Neural cell (in vitro differentiated cells): ENCODE results near the gene USP25. TPM values are rescaled to one million over a fixed set of nuclear protein-coding genes. Genes with fewer than 3 reads are reported as not detected.

Experiments
- H2AFZ ChIP-seq: fragments of 200-600, 300-800 bp; sonication (generic), shearing (Covaris generic); 2 replicates; pipeline ENCODE4 v1.6.0; 2014; ENCODE audit warnings: low read depth, mild to moderate bottlenecking, antibody characterized with exemption, low read length, moderate library complexity
- H3F3A ChIP-seq: fragments of 200-600 bp; shearing (Covaris generic); 2 replicates; pipeline ENCODE4 v1.6.1; 2016; ENCODE audit warnings: mild to moderate bottlenecking, moderate library complexity, mixed read lengths, antibody characterized with exemption, low read length; ENCODE audit not compliant: insufficient read depth, poor library complexity, severe bottlenecking
- H3K27ac ChIP-seq: fragments of 200-600, 300-800 bp; sonication (generic), shearing (Covaris generic); 2 replicates; pipeline ENCODE4 v1.5.1; 2014; ENCODE audit warnings: mild to moderate bottlenecking, low read length, moderate library complexity
- H3K27me3 ChIP-seq: fragments of 300-800, 200-600 bp; sonication (generic), shearing (Covaris generic); 2 replicates; pipeline ENCODE4 v1.6.0; 2014; ENCODE audit warnings: mild to moderate bottlenecking, low read depth, low read length, moderate library complexity; ENCODE audit not compliant: insufficient read depth
- H3K36me3 ChIP-seq: fragments of 300-800, 200-600 bp; sonication (generic), shearing (Covaris generic); 2 replicates; pipeline ENCODE4 v1.5.1; 2014; ENCODE audit warnings: mild to moderate bottlenecking, antibody characterized with exemption, low read length, moderate library complexity; ENCODE audit not compliant: insufficient read depth
- H3K4me2 ChIP-seq: fragments of 300-800, 200-600 bp; sonication (generic), shearing (Covaris generic); 2 replicates; pipeline ENCODE4 v1.6.0; 2014; ENCODE audit warnings: mild to moderate bottlenecking, low read length
- H3K4me3 ChIP-seq: fragments of 300-800, 200-600 bp; sonication (generic), shearing (Covaris generic); 2 replicates; pipeline ENCODE4 v1.5.1; 2014; ENCODE audit warnings: mild to moderate bottlenecking, low read length, moderate library complexity
- H3K79me2 ChIP-seq: fragments of 200-600 bp; shearing (Covaris generic); replicated peaks from 2 replicates; pipeline ENCODE4 v1.6.0; 2014; ENCODE audit warnings: mild to moderate bottlenecking, low read length, moderate library complexity; ENCODE audit not compliant: insufficient read depth
- H3K9ac ChIP-seq: fragments of 300-800, 200-600 bp; sonication (generic), shearing (Covaris generic); 2 replicates; pipeline ENCODE4 v1.6.1; 2016; ENCODE audit warnings: mild to moderate bottlenecking, low read length, mixed read lengths
- H3K9me2 ChIP-seq: fragments of 200-600 bp; shearing (Covaris generic); 2 replicates; pipeline ENCODE4 v1.6.1; 2016; ENCODE audit warnings: mild to moderate bottlenecking, low read length, mixed read lengths; ENCODE audit not compliant: insufficient read depth
- H3K9me3 ChIP-seq: fragments of 200-600, 300-800 bp; sonication (generic), shearing (Covaris generic); 2 replicates; pipeline ENCODE4 v1.6.1; 2016; ENCODE audit warnings: mild to moderate bottlenecking, mixed run types, low read length, moderate library complexity, mixed read lengths
- H4K20me1 ChIP-seq: fragments of 200-600 bp; shearing (Covaris generic); 2 replicates; pipeline ENCODE4 v1.6.1; 2016; ENCODE audit warnings: mild to moderate bottlenecking, mixed run types; ENCODE audit not compliant: insufficient read depth
- CTCF ChIP-seq: fragments of 450-650 bp; IDR thresholded peaks from 2 replicates; pipeline ENCODE4 v1.5.1; 2014; ENCODE audit warnings: antibody characterized with exemption, mild to moderate bottlenecking, moderate library complexity; ENCODE audit not compliant: poor library complexity, severe bottlenecking
- EP300 ChIP-seq: fragments of 450-650 bp; conservative IDR thresholded peaks from 2 replicates; pipeline ENCODE4 v1.6.1; 2014; ENCODE audit warnings: antibody characterized with exemption, mild to moderate bottlenecking, moderate library complexity; ENCODE audit not compliant: poor library complexity, severe bottlenecking
- EZH2 ChIP-seq: fragments of 200-600, 300-800 bp; shearing (Covaris generic), sonication (generic); IDR thresholded peaks from 2 replicates; pipeline ENCODE4 v1.6.1; 2014; ENCODE audit warnings: antibody characterized with exemption, low read length, borderline replicate concordance, mild to moderate bottlenecking; ENCODE audit not compliant: insufficient read depth, poor library complexity, severe bottlenecking
- MXI1 ChIP-seq: fragments of 450-650 bp; conservative IDR thresholded peaks from 2 replicates; pipeline ENCODE4 v1.6.1; 2014; ENCODE audit warnings: antibody characterized with exemption, mild to moderate bottlenecking; ENCODE audit not compliant: poor library complexity, severe bottlenecking
- POLR2AphosphoS5 ChIP-seq: IDR thresholded peaks from 2 replicates; pipeline ENCODE4 v1.6.1; 2012
- RAD21 ChIP-seq: fragments of 450-650 bp; conservative IDR thresholded peaks from 2 replicates; pipeline ENCODE4 v1.6.1; 2014; ENCODE audit warnings: antibody characterized with exemption, mild to moderate bottlenecking, moderate library complexity
- REST ChIP-seq: IDR thresholded peaks from 2 replicates; pipeline ENCODE4 v1.6.1; 2012; ENCODE audit warnings: borderline replicate concordance
- SMC3 ChIP-seq: fragments of 450-650 bp; conservative IDR thresholded peaks from 2 replicates; pipeline ENCODE4 v1.6.1; 2014; ENCODE audit warnings: antibody characterized with exemption, mild to moderate bottlenecking, moderate library complexity; ENCODE audit not compliant: poor library complexity
- TAF1 ChIP-seq: IDR thresholded peaks from 2 replicates; pipeline ENCODE4 v1.6.1; 2012; ENCODE audit warnings: low read depth
- polyA plus RNA-seq: library from polyadenylated mRNA; depleted of rRNA; stranded (reverse); fragments of >200 nt; gene quantifications from 2 replicates; pipeline ENCODE4 v1.2.3, GENCODE V29; 2014

USP25 gene
- polyA plus RNA-seq, 1 donor from 2014 or later, result 19.2 TPM

GRCh38 chr21:15852146-15852545, 122.4 kb downstream of the USP25 start:
- no peak for TF ChIP-seq POLR2AphosphoS5
- TF ChIP-seq MXI1, result no peak
- no peak for TF ChIP-seq RAD21
- no peak for TF ChIP-seq EZH2
- TF ChIP-seq REST, result no peak
- no peak for TF ChIP-seq EP300
- no peak for TF ChIP-seq TAF1
- TF ChIP-seq CTCF, result no peak
- TF ChIP-seq SMC3, result no peak
- H3K27me3 ChIP-seq, result no peaks in the 10 kb centered on the region
- H2AFZ ChIP-seq, result no peak overlapping the region
- no peak overlapping the region for H3K4me2 ChIP-seq
- no peak overlapping the region for H3K9ac ChIP-seq
- H3F3A ChIP-seq, result no peaks in the 10 kb centered on the region
- H3K36me3 ChIP-seq, result peaks cover 4% of the 10 kb centered on the region
- no peaks in the 10 kb centered on the region for H3K9me2 ChIP-seq
- H3K4me3 ChIP-seq, result no peak overlapping the region
- no peak overlapping the region for H3K27ac ChIP-seq
- no peaks in the 10 kb centered on the region for H3K79me2 ChIP-seq
- H3K9me3 ChIP-seq, result no peaks in the 10 kb centered on the region
- H4K20me1 ChIP-seq, result no peaks in the 10 kb centered on the region

GRCh38 chr21:15853126-15853525, 123.3 kb downstream of the USP25 start:
- Histone ChIP-seq H4K20me1 (no peaks in the 10 kb centered on the region), H3K36me3 (peaks cover 4% of the 10 kb centered on the region), H3K27me3 (no peaks in the 10 kb centered on the region), H2AFZ (no peak overlapping the region), H3K4me2 (no peak overlapping the region), H3F3A (no peaks in the 10 kb centered on the region), H3K9ac (no peak overlapping the region), H3K9me2 (no peaks in the 10 kb centered on the region), H3K79me2 (no peaks in the 10 kb centered on the region), H3K9me3 (no peaks in the 10 kb centered on the region), H3K4me3 (no peak overlapping the region), H3K27ac (no peak overlapping the region)
- no peak for TF ChIP-seq RAD21
- no peak for TF ChIP-seq SMC3
- TF ChIP-seq TAF1, result no peak
- TF ChIP-seq POLR2AphosphoS5, result no peak

- no peaks in the 10 kb centered on the region for H3K9me3 ChIP-seq
- no peaks in the 10 kb centered on the region for H4K20me1 ChIP-seq
- H3K27ac ChIP-seq, result no peak overlapping the region
- H3K9ac ChIP-seq, result no peak overlapping the region
- H3K36me3 ChIP-seq, result peaks cover 4% of the 10 kb centered on the region
- no peak overlapping the region for H2AFZ ChIP-seq
- H3K4me3 ChIP-seq, result no peak overlapping the region
- no peak overlapping the region for H3K4me2 ChIP-seq
- no peaks in the 10 kb centered on the region for H3K79me2 ChIP-seq
- H3K9me2 ChIP-seq, result no peaks in the 10 kb centered on the region
- TF ChIP-seq EZH2, result no peak
- H3K27me3 ChIP-seq, result no peaks in the 10 kb centered on the region
- H3F3A ChIP-seq, result no peaks in the 10 kb centered on the region
Observed at GRCh38 chr21:15856813-15857212, 127.0 kb downstream of the USP25 start.
